H1 (cell line): ENCODE measurements around the gene HSDL2.
"Not testable (repeated sequence)": the region's sequence is repeated elsewhere in the genome, so short reads cannot be mapped to it uniquely, and the experiment has no call there.

Experiments
- ASH2L ChIP-seq: fragments of 200-600, 300-600 bp; sonication (generic); IDR thresholded peaks from one replicate; pipeline ENCODE4 v1.7.1; 2017; ENCODE audit warnings: low read length
- CEBPB ChIP-seq: IDR thresholded peaks from 2 replicates; pipeline ENCODE4 v1.6.1; 2012; ENCODE audit warnings: low read depth, low read length
- CTCF ChIP-seq, 3 experiments: IDR thresholded peaks; 1 replicate in 2 of 3; 2 replicates in 1 of 3; pipeline versions ENCODE4 v1.5.1 to v1.6.1; 2011; ENCODE audit warnings: low read length in 3 of 3, mild to moderate bottlenecking in 3 of 3, inconsistent platforms in 2 of 3, low read depth in 1 of 3, moderate library complexity in 1 of 3; ENCODE audit not compliant: insufficient read depth in 1 of 3; ENCODE audit errors: control extremely low read depth in 1 of 3
- EZH2 ChIP-seq: fragments of 200-600 bp; sonication (generic); IDR thresholded peaks from 2 replicates; pipeline ENCODE4 v1.7.1; 2012; ENCODE audit warnings: low read depth, mild to moderate bottlenecking, moderate library complexity, low read length, inconsistent platforms; ENCODE audit not compliant: severe bottlenecking
- GABPA ChIP-seq: IDR thresholded peaks from 2 replicates; pipeline ENCODE4 v1.6.1; 2011; ENCODE audit warnings: mild to moderate bottlenecking, low read length, moderate library complexity, borderline replicate concordance; ENCODE audit not compliant: insufficient read depth
- POLR2A ChIP-seq, 2 experiments: IDR thresholded peaks; 1 replicate in 1 of 2; 2 replicates in 1 of 2; pipeline ENCODE4 v1.6.1; 2011; ENCODE audit warnings: low read depth in 2 of 2, low read length in 2 of 2, mild to moderate bottlenecking in 2 of 2; ENCODE audit errors: control extremely low read depth in 1 of 2
- RAD21 ChIP-seq, 2 experiments: IDR thresholded peaks in 1 of 2; conservative IDR thresholded peaks in 1 of 2; 2 replicates each; pipeline ENCODE4 v1.6.1; 2011; ENCODE audit warnings: low read depth in 2 of 2, low read length in 2 of 2, improper control_type of control experiment in 1 of 2, inconsistent platforms in 1 of 2, mild to moderate bottlenecking in 1 of 2, moderate library complexity in 1 of 2
- TF ChIP-seq, protein P1 (sequence below): IDR thresholded peaks from 2 replicates; pipeline ENCODE4 v1.6.1; 2012; ENCODE audit warnings: inconsistent platforms

- TF ChIP-seq CTCF (IDR thresholded peaks at IDR 0.05; ENCODE audit: control extremely low read depth in 1 of 3, insufficient read depth in 1 of 3, low read depth in 1 of 3, low read length in 3 of 3); CEBPB; EZH2; POLR2A (IDR thresholded peaks at IDR 0.05; ENCODE audit: control extremely low read depth in 1 of 2, low read depth in 2 of 2, low read length in 2 of 2); ASH2L; RAD21 (IDR thresholded peaks at IDR 0.05 in 1 of 2, conservative IDR thresholded peaks at IDR 0.05 in 1 of 2; ENCODE audit: low read depth in 2 of 2, low read length in 2 of 2); GABPA: not testable (repeated sequence)
- TF ChIP-seq, protein P1, sequence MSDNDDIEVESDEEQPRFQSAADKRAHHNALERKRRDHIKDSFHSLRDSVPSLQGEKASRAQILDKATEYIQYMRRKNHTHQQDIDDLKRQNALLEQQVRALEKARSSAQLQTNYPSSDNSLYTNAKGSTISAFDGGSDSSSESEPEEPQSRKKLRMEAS, result not testable (repeated sequence)
These were observed 6.2 kb upstream of the HSDL2 start for GRCh38 chr9:112373666-112374065.
